ENCODE results near the gene ZBTB6. TPM values are rescaled to one million over a fixed set of nuclear protein-coding genes. Genes with fewer than 3 reads are reported as not detected.
A peak's percentile ranks its signal among the peaks of the same experiment; 100 is the strongest.

The ZBTB6 gene
- total and polyA plus RNA-seq, 2 of the 13 experiments (the other 11 are each of a cell fraction or from before 2014, with no cell fraction given), result 3.7 to 7.1 TPM

DNA sequence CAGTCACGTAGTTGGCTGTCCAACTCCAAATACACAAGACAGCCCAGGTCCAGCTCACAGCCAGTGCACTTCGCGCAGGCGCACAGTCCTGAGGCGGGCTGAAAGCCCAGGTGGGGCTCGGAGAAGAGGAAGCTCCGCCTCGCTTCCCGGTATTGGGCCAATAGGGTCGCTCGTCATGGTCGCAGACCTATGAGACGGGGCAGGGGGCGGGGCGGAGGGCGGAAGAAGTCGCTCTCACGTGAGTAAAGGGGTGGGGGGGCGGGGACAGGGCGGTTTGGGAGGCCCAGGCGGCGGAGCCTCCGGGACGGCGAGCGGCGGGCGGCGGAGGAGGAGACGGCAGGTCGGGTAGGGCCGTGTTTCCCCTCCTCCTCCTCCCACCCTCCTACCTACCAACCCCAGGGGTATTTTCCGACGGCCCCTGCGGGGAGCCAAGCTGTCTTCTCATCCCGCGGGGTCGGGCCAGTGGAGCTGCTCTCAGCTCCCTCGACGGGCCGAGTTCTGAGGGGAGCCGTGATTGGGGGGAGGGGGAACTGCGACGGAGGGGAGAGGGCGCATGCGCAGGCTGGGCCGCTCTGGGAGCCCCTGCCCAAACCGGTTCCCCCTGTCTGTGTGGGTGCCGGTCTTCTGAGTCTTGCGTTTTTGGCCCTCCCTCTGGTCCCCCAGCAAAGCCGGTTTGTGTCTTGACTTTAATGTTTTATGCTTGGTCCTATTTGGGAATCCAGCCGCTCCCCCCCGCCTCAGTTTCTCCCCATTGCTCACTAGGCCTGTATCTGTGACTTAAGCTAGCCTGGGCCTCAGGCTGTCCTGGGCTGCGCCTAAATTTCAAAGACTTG, 27.8 kb upstream of the ZBTB6 start, which contains the start of gene RABGAP1 (continued):
- TF ChIP-seq, protein P1, sequence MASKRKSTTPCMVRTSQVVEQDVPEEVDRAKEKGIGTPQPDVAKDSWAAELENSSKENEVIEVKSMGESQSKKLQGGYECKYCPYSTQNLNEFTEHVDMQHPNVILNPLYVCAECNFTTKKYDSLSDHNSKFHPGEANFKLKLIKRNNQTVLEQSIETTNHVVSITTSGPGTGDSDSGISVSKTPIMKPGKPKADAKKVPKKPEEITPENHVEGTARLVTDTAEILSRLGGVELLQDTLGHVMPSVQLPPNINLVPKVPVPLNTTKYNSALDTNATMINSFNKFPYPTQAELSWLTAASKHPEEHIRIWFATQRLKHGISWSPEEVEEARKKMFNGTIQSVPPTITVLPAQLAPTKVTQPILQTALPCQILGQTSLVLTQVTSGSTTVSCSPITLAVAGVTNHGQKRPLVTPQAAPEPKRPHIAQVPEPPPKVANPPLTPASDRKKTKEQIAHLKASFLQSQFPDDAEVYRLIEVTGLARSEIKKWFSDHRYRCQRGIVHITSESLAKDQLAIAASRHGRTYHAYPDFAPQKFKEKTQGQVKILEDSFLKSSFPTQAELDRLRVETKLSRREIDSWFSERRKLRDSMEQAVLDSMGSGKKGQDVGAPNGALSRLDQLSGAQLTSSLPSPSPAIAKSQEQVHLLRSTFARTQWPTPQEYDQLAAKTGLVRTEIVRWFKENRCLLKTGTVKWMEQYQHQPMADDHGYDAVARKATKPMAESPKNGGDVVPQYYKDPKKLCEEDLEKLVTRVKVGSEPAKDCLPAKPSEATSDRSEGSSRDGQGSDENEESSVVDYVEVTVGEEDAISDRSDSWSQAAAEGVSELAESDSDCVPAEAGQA (IDR thresholded peaks at IDR 0.05; ENCODE audit: low read depth), result no peak; the same call in 1 of the 2 replicates
- TF ChIP-seq, protein P1 (CRISPR knock-in tag; IDR thresholded peaks at IDR 0.05; ENCODE audit: borderline replicate concordance), result no peak
- TF ChIP-seq ZNF562 (CRISPR knock-in tag; IDR thresholded peaks at IDR 0.05; ENCODE audit: borderline replicate concordance), result no peak
- no peak for TF ChIP-seq ZSCAN12 (CRISPR knock-in tag; IDR thresholded peaks at IDR 0.05)
- peak; percentile 81; the same call in 1 of the 2 replicates for TF ChIP-seq ZNF891 (CRISPR knock-in tag; IDR thresholded peaks at IDR 0.05)
- TF ChIP-seq ZNF839 (CRISPR knock-in tag; IDR thresholded peaks at IDR 0.05; ENCODE audit: borderline replicate concordance), result 0 out of 2 replicates have a peak, but pooled peaks have one; percentile 19
- no peak for TF ChIP-seq ZNF468 (CRISPR knock-in tag; IDR thresholded peaks at IDR 0.05)
- TF ChIP-seq ZNF709 (CRISPR knock-in tag; IDR thresholded peaks at IDR 0.05), result no peak
- TF ChIP-seq, protein P2, sequence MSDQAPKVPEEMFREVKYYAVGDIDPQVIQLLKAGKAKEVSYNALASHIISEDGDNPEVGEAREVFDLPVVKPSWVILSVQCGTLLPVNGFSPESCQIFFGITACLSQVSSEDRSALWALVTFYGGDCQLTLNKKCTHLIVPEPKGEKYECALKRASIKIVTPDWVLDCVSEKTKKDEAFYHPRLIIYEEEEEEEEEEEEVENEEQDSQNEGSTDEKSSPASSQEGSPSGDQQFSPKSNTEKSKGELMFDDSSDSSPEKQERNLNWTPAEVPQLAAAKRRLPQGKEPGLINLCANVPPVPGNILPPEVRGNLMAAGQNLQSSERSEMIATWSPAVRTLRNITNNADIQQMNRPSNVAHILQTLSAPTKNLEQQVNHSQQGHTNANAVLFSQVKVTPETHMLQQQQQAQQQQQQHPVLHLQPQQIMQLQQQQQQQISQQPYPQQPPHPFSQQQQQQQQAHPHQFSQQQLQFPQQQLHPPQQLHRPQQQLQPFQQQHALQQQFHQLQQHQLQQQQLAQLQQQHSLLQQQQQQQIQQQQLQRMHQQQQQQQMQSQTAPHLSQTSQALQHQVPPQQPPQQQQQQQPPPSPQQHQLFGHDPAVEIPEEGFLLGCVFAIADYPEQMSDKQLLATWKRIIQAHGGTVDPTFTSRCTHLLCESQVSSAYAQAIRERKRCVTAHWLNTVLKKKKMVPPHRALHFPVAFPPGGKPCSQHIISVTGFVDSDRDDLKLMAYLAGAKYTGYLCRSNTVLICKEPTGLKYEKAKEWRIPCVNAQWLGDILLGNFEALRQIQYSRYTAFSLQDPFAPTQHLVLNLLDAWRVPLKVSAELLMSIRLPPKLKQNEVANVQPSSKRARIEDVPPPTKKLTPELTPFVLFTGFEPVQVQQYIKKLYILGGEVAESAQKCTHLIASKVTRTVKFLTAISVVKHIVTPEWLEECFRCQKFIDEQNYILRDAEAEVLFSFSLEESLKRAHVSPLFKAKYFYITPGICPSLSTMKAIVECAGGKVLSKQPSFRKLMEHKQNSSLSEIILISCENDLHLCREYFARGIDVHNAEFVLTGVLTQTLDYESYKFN (CRISPR knock-in tag; conservative IDR thresholded peaks at IDR 0.05), result no peak
- TF ChIP-seq HMG20A (CRISPR knock-in tag; IDR thresholded peaks at IDR 0.05; ENCODE audit: borderline replicate concordance), result no peak
- TF ChIP-seq, protein P3, sequence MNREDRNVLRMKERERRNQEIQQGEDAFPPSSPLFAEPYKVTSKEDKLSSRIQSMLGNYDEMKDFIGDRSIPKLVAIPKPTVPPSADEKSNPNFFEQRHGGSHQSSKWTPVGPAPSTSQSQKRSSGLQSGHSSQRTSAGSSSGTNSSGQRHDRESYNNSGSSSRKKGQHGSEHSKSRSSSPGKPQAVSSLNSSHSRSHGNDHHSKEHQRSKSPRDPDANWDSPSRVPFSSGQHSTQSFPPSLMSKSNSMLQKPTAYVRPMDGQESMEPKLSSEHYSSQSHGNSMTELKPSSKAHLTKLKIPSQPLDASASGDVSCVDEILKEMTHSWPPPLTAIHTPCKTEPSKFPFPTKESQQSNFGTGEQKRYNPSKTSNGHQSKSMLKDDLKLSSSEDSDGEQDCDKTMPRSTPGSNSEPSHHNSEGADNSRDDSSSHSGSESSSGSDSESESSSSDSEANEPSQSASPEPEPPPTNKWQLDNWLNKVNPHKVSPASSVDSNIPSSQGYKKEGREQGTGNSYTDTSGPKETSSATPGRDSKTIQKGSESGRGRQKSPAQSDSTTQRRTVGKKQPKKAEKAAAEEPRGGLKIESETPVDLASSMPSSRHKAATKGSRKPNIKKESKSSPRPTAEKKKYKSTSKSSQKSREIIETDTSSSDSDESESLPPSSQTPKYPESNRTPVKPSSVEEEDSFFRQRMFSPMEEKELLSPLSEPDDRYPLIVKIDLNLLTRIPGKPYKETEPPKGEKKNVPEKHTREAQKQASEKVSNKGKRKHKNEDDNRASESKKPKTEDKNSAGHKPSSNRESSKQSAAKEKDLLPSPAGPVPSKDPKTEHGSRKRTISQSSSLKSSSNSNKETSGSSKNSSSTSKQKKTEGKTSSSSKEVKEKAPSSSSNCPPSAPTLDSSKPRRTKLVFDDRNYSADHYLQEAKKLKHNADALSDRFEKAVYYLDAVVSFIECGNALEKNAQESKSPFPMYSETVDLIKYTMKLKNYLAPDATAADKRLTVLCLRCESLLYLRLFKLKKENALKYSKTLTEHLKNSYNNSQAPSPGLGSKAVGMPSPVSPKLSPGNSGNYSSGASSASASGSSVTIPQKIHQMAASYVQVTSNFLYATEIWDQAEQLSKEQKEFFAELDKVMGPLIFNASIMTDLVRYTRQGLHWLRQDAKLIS (CRISPR knock-in tag; IDR thresholded peaks at IDR 0.05), result no peak
- TF ChIP-seq, protein P4, sequence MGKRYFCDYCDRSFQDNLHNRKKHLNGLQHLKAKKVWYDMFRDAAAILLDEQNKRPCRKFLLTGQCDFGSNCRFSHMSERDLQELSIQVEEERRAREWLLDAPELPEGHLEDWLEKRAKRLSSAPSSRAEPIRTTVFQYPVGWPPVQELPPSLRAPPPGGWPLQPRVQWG (CRISPR knock-in tag; IDR thresholded peaks at IDR 0.05; ENCODE audit: borderline replicate concordance, low read depth), result no peak
- TF ChIP-seq, protein P5, sequence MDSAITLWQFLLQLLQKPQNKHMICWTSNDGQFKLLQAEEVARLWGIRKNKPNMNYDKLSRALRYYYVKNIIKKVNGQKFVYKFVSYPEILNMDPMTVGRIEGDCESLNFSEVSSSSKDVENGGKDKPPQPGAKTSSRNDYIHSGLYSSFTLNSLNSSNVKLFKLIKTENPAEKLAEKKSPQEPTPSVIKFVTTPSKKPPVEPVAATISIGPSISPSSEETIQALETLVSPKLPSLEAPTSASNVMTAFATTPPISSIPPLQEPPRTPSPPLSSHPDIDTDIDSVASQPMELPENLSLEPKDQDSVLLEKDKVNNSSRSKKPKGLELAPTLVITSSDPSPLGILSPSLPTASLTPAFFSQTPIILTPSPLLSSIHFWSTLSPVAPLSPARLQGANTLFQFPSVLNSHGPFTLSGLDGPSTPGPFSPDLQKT (CRISPR knock-in tag; IDR thresholded peaks at IDR 0.05; ENCODE audit: borderline replicate concordance), result no peak

Data from HepG2 (cell line).